Esophagus (tissue), 2 donors: ENCODE measurements around the gene SMOC2. TPM values are rescaled to one million over a fixed set of nuclear protein-coding genes. Genes with fewer than 3 reads are reported as not detected.

ENCODE experiments used
- H3K27ac ChIP-seq, 2 donors: one replicate each; pipeline ENCODE4 v1.5.1; 2013; ENCODE audit warnings: low read depth in 2 of 2, mild to moderate bottlenecking in 2 of 2, inconsistent platforms in 1 of 2, low read length in 1 of 2, moderate library complexity in 1 of 2
- H3K27me3 ChIP-seq, 2 donors: one replicate each; pipeline ENCODE4 v1.6.1; 2013; ENCODE audit warnings: low read length in 2 of 2, control low read depth in 1 of 2, mild to moderate bottlenecking in 1 of 2; ENCODE audit not compliant: insufficient read depth in 2 of 2, control insufficient read depth in 1 of 2
- H3K36me3 ChIP-seq, 2 donors: one replicate each; pipeline ENCODE4 v1.6.1; 2013; ENCODE audit warnings: low read length in 1 of 2; ENCODE audit not compliant: control insufficient read depth in 2 of 2, insufficient read depth in 2 of 2
- H3K4me1 ChIP-seq, 2 donors: one replicate each; pipeline ENCODE4 v1.6.1; 2013; ENCODE audit warnings: low read length in 1 of 2; ENCODE audit not compliant: control insufficient read depth in 2 of 2, insufficient read depth in 2 of 2
- H3K4me3 ChIP-seq, 2 donors: one replicate each; pipeline ENCODE4 v1.5.1; 2013; ENCODE audit warnings: low read length in 2 of 2, mild to moderate bottlenecking in 2 of 2, low read depth in 1 of 2, moderate library complexity in 1 of 2
- H3K9me3 ChIP-seq, 2 donors: one replicate each; pipeline ENCODE4 v1.6.1; 2013; ENCODE audit warnings: mild to moderate bottlenecking in 2 of 2, low read depth in 1 of 2, low read length in 1 of 2, moderate library complexity in 1 of 2; ENCODE audit not compliant: control insufficient read depth in 2 of 2, insufficient read depth in 1 of 2
- WGBS, 2 donors: extraction: QIAGEN DNeasy Blood & Tissue Kit; methylation state at CpG; one replicate each; pipeline ENCODE4 v1.1.7; 2013; 5-methylcytosine and 5-hydroxymethylcytosine counted together
- polyA plus RNA-seq, 2 donors: library from polyadenylated mRNA; stranded (reverse); fragments of 200-250 nt; gene quantifications; one replicate each; pipeline ENCODE4 v1.2.3, GENCODE V29; 2013
- donor health status: healthy with polysubstance abuse.
- donor health status: Bipolar disorder and iron deficiency.

SMOC2 gene
- polyA plus RNA-seq, 2 donors = 4.6 to 14.4 TPM

GRCh38 chr6:168711666-168712300 is 270.8 kb downstream of the SMOC2 start:
- Histone ChIP-seq H3K36me3 (no peaks in the 10 kb centered on the region), H3K27me3 (no peaks in the 10 kb centered on the region), H3K4me3 (no peak overlapping the region), H3K4me1 (peaks cover 0 to 1% of the 10 kb centered on the region in 2 donors), H3K9me3 (peaks cover 2 to 3% of the 10 kb centered on the region in 2 donors), H3K27ac (no peak overlapping the region)
- WGBS, 2 donors = 87% methylated on average over 11 of the region's 11 CpGs

GRCh38 chr6:168712993-168713392 is 272.0 kb downstream of the SMOC2 start:
- 67 to 70% methylated on average over 5 of the region's 5 CpGs for WGBS, 2 donors
- Histone ChIP-seq H3K27ac (no peak overlapping the region), H3K9me3 (peaks cover 2 to 3% of the 10 kb centered on the region in 2 donors), H3K27me3 (no peaks in the 10 kb centered on the region), H3K36me3 (no peaks in the 10 kb centered on the region), H3K4me3 (no peak overlapping the region), H3K4me1 (no peaks in the 10 kb centered on the region)

- Histone ChIP-seq H3K9me3 (peaks cover 2 to 3% of the 10 kb centered on the region in 2 donors), H3K27me3 (no peaks in the 10 kb centered on the region), H3K36me3 (no peaks in the 10 kb centered on the region), H3K4me3 (no peak overlapping the region), H3K4me1 (no peaks in the 10 kb centered on the region), H3K27ac (no peak overlapping the region)
- WGBS, 2 donors = 62 to 78% methylated on average over 3 of the region's 3 CpGs
Measured at GRCh38 chr6:168713839-168714238, 272.9 kb downstream of the SMOC2 start.

- Histone ChIP-seq H3K4me1 (no peaks in the 10 kb centered on the region), H3K4me3 (no peak overlapping the region), H3K27ac (no peak overlapping the region), H3K9me3 (peaks cover 2 to 3% of the 10 kb centered on the region in 2 donors), H3K36me3 (no peaks in the 10 kb centered on the region), H3K27me3 (no peaks in the 10 kb centered on the region)
- 93 to 94% methylated on average over 4 of the region's 4 CpGs for WGBS, 2 donors
Measured at GRCh38 chr6:168714547-168715260, 273.7 kb downstream of the SMOC2 start.

- no peaks in the 10 kb centered on the region for H3K36me3 ChIP-seq
- no peaks in the 10 kb centered on the region for H3K27me3 ChIP-seq
- 86 to 88% methylated on average over 11 of the region's 11 CpGs for WGBS, 2 donors
- no peak overlapping the region for H3K27ac ChIP-seq
- peaks cover 2 to 3% of the 10 kb centered on the region in 2 donors for H3K9me3 ChIP-seq
- H3K4me3 ChIP-seq = no peak overlapping the region
- no peaks in the 10 kb centered on the region for H3K4me1 ChIP-seq
Measured at GRCh38 chr6:168715643-168716481, 274.9 kb downstream of the SMOC2 start.

- no peak overlapping the region for H3K4me3 ChIP-seq
- no peak overlapping the region for H3K27ac ChIP-seq
- WGBS, 2 donors = 90 to 91% methylated on average over 7 of the region's 7 CpGs
- H3K27me3 ChIP-seq = no peaks in the 10 kb centered on the region
- H3K4me1 ChIP-seq = no peaks in the 10 kb centered on the region
- H3K36me3 ChIP-seq = no peaks in the 10 kb centered on the region
- H3K9me3 ChIP-seq = peaks cover under 1 to 3% of the 10 kb centered on the region in 2 donors
Measured at GRCh38 chr6:168716581-168716980, 275.6 kb downstream of the SMOC2 start.

GRCh38 chr6:168717491-168717890 is 276.5 kb downstream of the SMOC2 start:
- no peak overlapping the region for H3K4me3 ChIP-seq
- WGBS, 2 donors = 87 to 90% methylated on average over 22 of the region's 22 CpGs
- H3K36me3 ChIP-seq = no peaks in the 10 kb centered on the region
- no peak overlapping the region for H3K27ac ChIP-seq
- H3K27me3 ChIP-seq = no peaks in the 10 kb centered on the region
- no peaks in the 10 kb centered on the region for H3K4me1 ChIP-seq
- H3K9me3 ChIP-seq = peaks cover 0 to 3% of the 10 kb centered on the region in 2 donors

Other genes starting within 250 kb of the SMOC2 start
- gene DACT2, start 121.4 kb upstream of the SMOC2 start, polyA plus RNA-seq = 1 to 10 TPM in 1 of 2 donors, under 1 TPM in 1; 0.83 to 1.2 TPM